Body of pancreas (tissue), 4 donors: Measurements from ENCODE around the gene LSP1.

Experiments used
- POLR2A ChIP-seq, 3 donors: fragments of 450-650 bp; IDR thresholded peaks; one replicate each; pipeline ENCODE4 v1.6.1; 2016; ENCODE audit warnings: antibody characterized with exemption in 3 of 3, mild to moderate bottlenecking in 2 of 3
- TF ChIP-seq, protein P1 (sequence below), 7 experiments: fragments of 450-650 bp in 4 of 7; fragments of 200-600 bp in 3 of 7; sonication (generic) in 3 of 7; IDR thresholded peaks; one replicate each; pipeline ENCODE4 v1.5.1; 2016 to 2019; ENCODE audit warnings: antibody characterized with exemption in 7 of 7

DNA sequence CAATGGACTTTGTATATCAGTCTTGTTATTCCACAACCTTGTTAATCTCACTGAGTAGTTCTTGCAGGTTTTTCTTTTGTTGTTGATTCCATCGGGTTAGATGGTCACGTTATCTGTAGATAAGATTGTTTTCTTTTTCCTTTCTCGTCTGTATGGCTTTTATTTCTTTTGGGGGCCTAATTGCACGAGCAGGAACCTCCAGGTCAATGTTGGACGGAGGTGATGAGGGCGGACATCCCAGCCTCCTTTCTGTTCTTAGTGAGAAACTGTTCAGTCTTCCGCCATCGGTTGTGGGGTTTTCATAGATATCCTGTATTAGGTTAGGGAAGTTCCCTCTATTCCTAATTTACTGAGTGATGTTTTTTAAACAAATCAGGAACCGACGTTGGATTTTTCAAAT lies 43.6 kb downstream of the LSP1 start:
- TF ChIP-seq, protein P1, sequence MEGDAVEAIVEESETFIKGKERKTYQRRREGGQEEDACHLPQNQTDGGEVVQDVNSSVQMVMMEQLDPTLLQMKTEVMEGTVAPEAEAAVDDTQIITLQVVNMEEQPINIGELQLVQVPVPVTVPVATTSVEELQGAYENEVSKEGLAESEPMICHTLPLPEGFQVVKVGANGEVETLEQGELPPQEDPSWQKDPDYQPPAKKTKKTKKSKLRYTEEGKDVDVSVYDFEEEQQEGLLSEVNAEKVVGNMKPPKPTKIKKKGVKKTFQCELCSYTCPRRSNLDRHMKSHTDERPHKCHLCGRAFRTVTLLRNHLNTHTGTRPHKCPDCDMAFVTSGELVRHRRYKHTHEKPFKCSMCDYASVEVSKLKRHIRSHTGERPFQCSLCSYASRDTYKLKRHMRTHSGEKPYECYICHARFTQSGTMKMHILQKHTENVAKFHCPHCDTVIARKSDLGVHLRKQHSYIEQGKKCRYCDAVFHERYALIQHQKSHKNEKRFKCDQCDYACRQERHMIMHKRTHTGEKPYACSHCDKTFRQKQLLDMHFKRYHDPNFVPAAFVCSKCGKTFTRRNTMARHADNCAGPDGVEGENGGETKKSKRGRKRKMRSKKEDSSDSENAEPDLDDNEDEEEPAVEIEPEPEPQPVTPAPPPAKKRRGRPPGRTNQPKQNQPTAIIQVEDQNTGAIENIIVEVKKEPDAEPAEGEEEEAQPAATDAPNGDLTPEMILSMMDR (IDR thresholded peaks at IDR 0.05) = no peak
- TF ChIP-seq POLR2A (IDR thresholded peaks at IDR 0.05) = no peak
